HepG2 (cell line): ENCODE data around the gene ROMO1. TPM values are rescaled to one million over a fixed set of nuclear protein-coding genes. Genes with fewer than 3 reads are reported as not detected.
A peak's percentile ranks its signal among the peaks of the same experiment; 100 is the strongest.

ENCODE experiments used
- DDIT3 ChIP-seq: sonication (generic); formaldehyde crosslinking; IDR thresholded peaks from 2 replicates; pipeline ENCODE4 v1.4.0; 2020; ENCODE audit warnings: mild to moderate bottlenecking, missing genetic modification reagents
- FOSL2 ChIP-seq: sonication (generic); formaldehyde crosslinking; IDR thresholded peaks from 2 replicates; pipeline ENCODE4 v1.4.0; 2020; ENCODE audit warnings: missing genetic modification reagents
- FOXJ3 ChIP-seq: sonication (generic); formaldehyde crosslinking; IDR thresholded peaks from 2 replicates; pipeline ENCODE4 v1.4.0; 2020; ENCODE audit warnings: missing genetic modification reagents, mild to moderate bottlenecking, borderline replicate concordance
- FOXM1 ChIP-seq: sonication (generic); formaldehyde crosslinking; IDR thresholded peaks from 2 replicates; pipeline ENCODE4 v1.5.0; 2020; ENCODE audit warnings: missing genetic modification reagents
- FOXO1 ChIP-seq: sonication (generic); formaldehyde crosslinking; IDR thresholded peaks from 2 replicates; pipeline ENCODE4 v1.4.0; 2020; ENCODE audit warnings: missing genetic modification reagents
- HIVEP1 ChIP-seq: sonication (generic); formaldehyde crosslinking; IDR thresholded peaks from 2 replicates; pipeline ENCODE4 v1.4.0; 2020; ENCODE audit warnings: mild to moderate bottlenecking, missing genetic modification reagents
- HMG20B ChIP-seq: conservative IDR thresholded peaks from 2 replicates; pipeline ENCODE4 v1.6.1; 2016; ENCODE audit warnings: missing genetic modification reagents, missing compliant biosample characterization
- KDM2A ChIP-seq: sonication (generic); formaldehyde crosslinking; IDR thresholded peaks from 2 replicates; pipeline ENCODE4 v1.4.0; 2020; ENCODE audit warnings: low read depth, missing genetic modification reagents, borderline replicate concordance
- KLF12 ChIP-seq: sonication (generic); formaldehyde crosslinking; IDR thresholded peaks from 2 replicates; pipeline ENCODE4 v1.4.0; 2020; ENCODE audit warnings: missing genetic modification reagents, borderline replicate concordance
- NFKB2 ChIP-seq: sonication (generic); formaldehyde crosslinking; IDR thresholded peaks from 2 replicates; pipeline ENCODE4 v1.4.0; 2020; ENCODE audit warnings: missing genetic modification reagents, borderline replicate concordance
- NONO ChIP-seq, 2 experiments: fragments of 450-650 bp in 1 of 2; sonication (generic) in 1 of 2; formaldehyde crosslinking in 1 of 2; IDR thresholded peaks in 1 of 2; conservative IDR thresholded peaks in 1 of 2; 2 replicates each; pipeline versions ENCODE4 v1.6.1 to v1.8.0; 2017 to 2022; ENCODE audit warnings: mild to moderate bottlenecking in 1 of 2, missing genetic modification reagents in 1 of 2, moderate library complexity in 1 of 2
- NR2F1 ChIP-seq, 2 experiments: fragments of 450-650 bp in 1 of 2; formaldehyde crosslinking in 1 of 2; IDR thresholded peaks; 2 replicates each; pipeline versions ENCODE4 v1.5.0 to v1.6.1; 2016 to 2020; ENCODE audit warnings: mild to moderate bottlenecking in 1 of 2, missing compliant biosample characterization in 1 of 2, missing genetic modification reagents in 1 of 2, moderate library complexity in 1 of 2
- POLR2AphosphoS5 ChIP-seq: IDR thresholded peaks from 2 replicates; pipeline ENCODE4 v1.6.1; 2012; ENCODE audit warnings: low read depth, low read length
- PRDM10 ChIP-seq: sonication (generic); formaldehyde crosslinking; IDR thresholded peaks from 2 replicates; pipeline ENCODE4 v1.4.0; 2020; ENCODE audit warnings: low read depth, missing genetic modification reagents
- RBFOX2 ChIP-seq: fragments of 200-400 bp; formaldehyde crosslinking; IDR thresholded peaks from 2 replicates; pipeline ENCODE4 v1.6.1; 2017; ENCODE audit warnings: low read depth, mild to moderate bottlenecking, low read length
- RXRA ChIP-seq: sonication (generic); formaldehyde crosslinking; IDR thresholded peaks from 2 replicates; pipeline ENCODE4 v1.5.1; 2020; ENCODE audit warnings: missing genetic modification reagents
- TOPORS ChIP-seq: sonication (generic); formaldehyde crosslinking; IDR thresholded peaks from 2 replicates; pipeline ENCODE4 v1.8.0; 2023; ENCODE audit warnings: mild to moderate bottlenecking, missing genetic modification reagents
- U2AF2 ChIP-seq: fragments of 200-400 bp; formaldehyde crosslinking; IDR thresholded peaks from 2 replicates; pipeline ENCODE4 v1.6.1; 2017; ENCODE audit warnings: low read depth, mild to moderate bottlenecking, low read length
- ZNF12 ChIP-seq: sonication (generic); formaldehyde crosslinking; IDR thresholded peaks from 2 replicates; pipeline ENCODE4 v1.5.0; 2020; ENCODE audit warnings: missing genetic modification reagents
- ZNF20 ChIP-seq: sonication (generic); formaldehyde crosslinking; IDR thresholded peaks from 2 replicates; pipeline ENCODE4 v1.4.0; 2020; ENCODE audit warnings: mild to moderate bottlenecking, moderate library complexity, missing genetic modification reagents
- ZNF616 ChIP-seq: sonication (generic); formaldehyde crosslinking; IDR thresholded peaks from 2 replicates; pipeline ENCODE4 v1.5.0; 2020; ENCODE audit warnings: low read depth, mild to moderate bottlenecking, missing genetic modification reagents
- polyA plus RNA-seq, 8 experiments: library from polyadenylated mRNA; depleted of rRNA in 3 of 8; stranded (reverse) in 7 of 8; unstranded in 1 of 8; fragments of >200 nt; fragmentation: Illumina TruSeq in 4 of 8; extraction: Trizol in 4 of 8; gene quantifications; 2 replicates each; pipeline versions ENCODE4 v1.2.1 to v1.2.3, GENCODE V29; 2011 to 2016; ENCODE audit warnings: low read depth in 4 of 8, missing spikeins in 1 of 8, mixed read lengths in 1 of 8; ENCODE audit not compliant: insufficient read depth in 1 of 8
- total RNA-seq, 5 experiments: library from RNA; depleted of rRNA; stranded (reverse); fragments of >200 nt; fragmentation: Illumina TruSeq; extraction: Trizol; gene quantifications; 2 replicates each; pipeline ENCODE4 v1.2.3, GENCODE V29; 2016; ENCODE audit warnings: low read depth in 1 of 5

ROMO1 gene
- total and polyA plus RNA-seq, 2 of the 13 experiments (the other 11 are each of a cell fraction or from before 2014, with no cell fraction given) = 636 to 755 TPM

- TF ChIP-seq PRDM10 (CRISPR knock-in tag) = 0 out of 2 replicates have a peak, but pooled peaks have one; percentile 34
- TF ChIP-seq NFKB2 = no peak; the same call in 1 of the 2 replicates
- TF ChIP-seq NR2F1 (CRISPR knock-in tag; IDR thresholded peaks at IDR 0.05) = 0 out of 4 replicates have a peak, but pooled peaks of 1 of the 2 experiments have one; percentile 20
- TF ChIP-seq ZNF20 (CRISPR knock-in tag) = no peak
- peak; percentile 54; the same call in 1 of the 2 replicates for TF ChIP-seq RXRA
- peak; percentile 43; the same call in 1 of the 2 replicates for TF ChIP-seq FOXJ3 (CRISPR knock-in tag)
- TF ChIP-seq HIVEP1 = no peak
- peak; percentile 70 for TF ChIP-seq TOPORS (CRISPR knock-in tag)
- no peak for TF ChIP-seq FOXM1
- peak; percentile 17; the same call in 1 of the 2 replicates for TF ChIP-seq KLF12 (CRISPR knock-in tag)
- TF ChIP-seq NONO (IDR thresholded peaks at IDR 0.05) = no peak
- TF ChIP-seq NONO (CRISPR knock-in tag; conservative IDR thresholded peaks at IDR 0.05) = peak; percentile 50; the same call in 1 of the 2 replicates
- peak; percentile 71; the same call in 1 of the 2 replicates for TF ChIP-seq POLR2AphosphoS5
- peak; percentile 77 for TF ChIP-seq KDM2A (CRISPR knock-in tag)
- TF ChIP-seq FOXO1 (CRISPR knock-in tag) = peak; percentile 54; the same call in 1 of the 2 replicates
- no peak for TF ChIP-seq HMG20B (CRISPR knock-in tag)
- TF ChIP-seq ZNF12 (CRISPR knock-in tag) = 0 out of 2 replicates have a peak, but pooled peaks have one; percentile 2
- TF ChIP-seq ZNF616 = no peak
- TF ChIP-seq RBFOX2 = peak; percentile 54; the same call in 1 of the 2 replicates
- peak; percentile 20; the same call in 1 of the 2 replicates for TF ChIP-seq FOSL2
- TF ChIP-seq U2AF2 = 0 out of 2 replicates have a peak, but pooled peaks have one; percentile 61
- TF ChIP-seq DDIT3 (CRISPR knock-in tag) = no peak
Measured at GRCh38 chr20:35702051-35702823, 3.0 kb downstream of the ROMO1 start (continued).
